Astrocyte of the spinal cord (primary cell): ENCODE measurements around the gene ATP7A.
"Not testable (repeated sequence)": the region's sequence is repeated elsewhere in the genome, so short reads cannot be mapped to it uniquely, and the experiment has no call there.

ENCODE experiments used
- DNase-seq: peaks from one replicate; pipeline ENCODE4 v3.0.0; 2011; ENCODE audit warnings: low read depth, low spot score
- H3K4me3 ChIP-seq: 2 replicates; pipeline ENCODE4 v1.5.1; 2011; ENCODE audit warnings: low read depth, mild to moderate bottlenecking, low read length, moderate library complexity
- CTCF ChIP-seq: IDR thresholded peaks from 2 replicates; pipeline ENCODE4 v1.5.1; 2012; ENCODE audit warnings: low read depth, mild to moderate bottlenecking, low read length, inconsistent platforms
- in situ Hi-C: cut with HindIII; loops from 2 replicates; pipeline ENCODE4 v1.10.0; 2017; ENCODE audit warnings: low sequenced_read_pairs

Gene ATP7A

GRCh38 chrX:78071331-78071730, 160.8 kb downstream of the ATP7A start:
- no peak overlapping the region for H3K4me3 ChIP-seq
- in situ Hi-C loops: no loop called here
- no peak for TF ChIP-seq CTCF
- DNase-seq: no peak

GRCh38 chrX:78073147-78074077, 162.9 kb downstream of the ATP7A start:
- in situ Hi-C loops, H3K4me3 ChIP-seq, DNase-seq: not testable (repeated sequence)

DNA sequence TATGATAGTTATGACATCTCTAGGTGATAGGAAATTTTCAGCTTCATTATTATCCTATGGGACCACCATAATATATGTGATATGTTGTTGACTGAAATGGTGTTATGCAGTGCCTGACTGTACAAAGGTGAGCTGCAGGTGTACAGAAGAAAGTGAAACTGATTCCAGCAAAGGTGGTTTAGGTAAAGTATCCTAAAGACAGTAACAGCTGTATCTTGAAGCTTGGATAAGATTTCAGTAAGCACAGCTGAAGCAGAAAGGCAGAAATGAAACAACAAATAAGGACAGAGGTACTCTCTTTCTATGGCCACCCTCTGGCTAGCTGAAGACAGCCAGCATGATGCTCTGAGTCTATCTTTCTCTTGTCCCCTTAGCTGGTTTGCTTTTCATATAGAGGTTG, 163.6 kb downstream of the ATP7A start:
- in situ Hi-C loops: no loop called here
- no peak for TF ChIP-seq CTCF
- no peak overlapping the region for H3K4me3 ChIP-seq
- DNase-seq: no peak

DNA sequence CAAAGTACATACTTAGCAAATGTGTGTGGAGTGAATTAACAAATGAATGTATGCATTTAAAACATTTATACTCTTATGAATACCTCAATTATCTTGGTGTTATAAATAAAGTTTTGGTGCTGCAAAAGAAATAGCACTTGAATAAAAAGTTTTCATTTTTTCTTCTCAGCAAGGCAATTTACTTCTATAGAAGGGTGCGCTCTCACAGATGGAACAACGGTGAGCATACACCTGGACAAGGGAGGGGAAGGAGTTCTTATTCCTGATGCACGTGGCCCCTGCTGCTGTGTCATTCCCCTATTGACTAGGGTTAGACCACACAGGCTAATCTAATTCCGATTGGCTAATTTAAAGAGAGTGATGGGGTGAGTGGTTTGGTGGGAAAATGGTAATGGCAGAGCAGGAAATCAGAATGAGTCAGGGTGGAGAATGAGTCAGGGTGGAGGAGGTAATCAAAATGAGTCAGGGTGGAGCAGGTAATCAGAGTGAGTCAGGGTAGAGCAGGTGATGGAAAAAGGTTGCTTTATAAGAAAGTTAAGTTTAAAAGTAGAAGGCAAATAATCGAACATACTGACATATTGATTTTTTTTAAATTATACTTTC, 165.4 kb downstream of the ATP7A start:
- in situ Hi-C loops: no loop called here
- no peak overlapping the region for H3K4me3 ChIP-seq
- no peak for TF ChIP-seq CTCF
- DNase-seq: no peak

DNA sequence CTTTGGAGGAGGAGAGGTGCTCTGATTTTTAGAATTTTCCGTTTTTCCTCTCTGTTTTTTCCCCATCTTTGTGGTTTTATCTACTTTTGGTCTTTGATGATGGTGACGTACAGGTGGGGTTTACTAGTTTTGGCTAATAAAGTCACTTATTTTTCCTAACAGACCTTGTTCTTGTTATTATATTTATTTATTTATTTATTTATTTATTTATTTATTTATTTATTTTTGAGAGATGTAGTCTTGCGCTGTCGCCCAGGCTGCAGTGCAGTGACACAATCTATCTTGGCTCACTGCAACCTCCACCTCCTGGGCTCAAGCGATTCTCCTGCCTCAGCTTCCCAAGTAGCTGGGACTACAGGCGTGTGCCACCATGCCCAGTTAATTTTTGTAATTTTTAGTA, 170.9 kb downstream of the ATP7A start:
- in situ Hi-C loops, DNase-seq, H3K4me3 ChIP-seq: not testable (repeated sequence)

- H3K4me3 ChIP-seq: no peak overlapping the region
- in situ Hi-C loops: no loop called here
- DNase-seq: peak; percentile 62
- TF ChIP-seq CTCF: peak; percentile 38
Observed at GRCh38 chrX:78092296-78092695, 181.8 kb downstream of the ATP7A start.

GRCh38 chrX:78098108-78098507, 187.6 kb downstream of the ATP7A start:
- DNase-seq: no peak
- in situ Hi-C loops: no loop called here

More at GRCh38 chrX:78098108-78098507, 187.6 kb downstream of the ATP7A start:
- no peak for TF ChIP-seq CTCF
- H3K4me3 ChIP-seq: no peak overlapping the region
